HG03175 (cell line): ENCODE results near the gene FCRL5.
"Not testable (repeated sequence)": the region's sequence is repeated elsewhere in the genome, so short reads cannot be mapped to it uniquely, and the experiment has no call there.

Source experiments
- ATAC-seq: cut with Tn5 transposase; IDR thresholded peaks from one replicate; pipeline ENCODE4 v1.9.1; 2021; ENCODE audit warnings: mild to moderate bottlenecking, moderate library complexity; ENCODE audit not compliant: unreplicated experiment

The FCRL5 gene

GRCh38 chr1:157551694-157552693 is at the start of gene FCRL5:
Gene FCRL5 (minus strand): TSS chr1:157552515. CDS start chr1:157552362, 153 bp downstream.
- ATAC-seq: peak; percentile 63

- no peak for ATAC-seq
Measured at GRCh38 chr1:157600236-157600635, 47.9 kb upstream of the FCRL5 start.

GRCh38 chr1:157597959-157598667 is 45.8 kb upstream of the FCRL5 start, which contains the start of gene FCRL4:
Gene FCRL4 (minus strand): TSS chr1:157598085. CDS start chr1:157597944, 141 bp downstream.
- ATAC-seq: peak; percentile 74

GRCh38 chr1:157596384-157596783 is 44.1 kb upstream of the FCRL5 start:
- ATAC-seq: peak; percentile 43

- ATAC-seq: peak; percentile 57
Measured at GRCh38 chr1:157595356-157595755, 43.0 kb upstream of the FCRL5 start.

- no peak for ATAC-seq
Measured at GRCh38 chr1:157585984-157586383, 33.7 kb upstream of the FCRL5 start.

- ATAC-seq: no peak
Measured at GRCh38 chr1:157584503-157584902, 32.2 kb upstream of the FCRL5 start.

GRCh38 chr1:157580828-157581210 is 28.5 kb upstream of the FCRL5 start:
- ATAC-seq: no peak

GRCh38 chr1:157580179-157580827 is 28.0 kb upstream of the FCRL5 start:
- no peak for ATAC-seq

GRCh38 chr1:157577420-157577819 is 25.1 kb upstream of the FCRL5 start:
- no peak for ATAC-seq

GRCh38 chr1:157575744-157576143 is 23.4 kb upstream of the FCRL5 start:
- peak; percentile 75 for ATAC-seq

GRCh38 chr1:157574836-157575235 is 22.5 kb upstream of the FCRL5 start:
- ATAC-seq: no peak

- ATAC-seq: peak; percentile 39
Measured at GRCh38 chr1:157566484-157567300, 14.4 kb upstream of the FCRL5 start.

GRCh38 chr1:157562515-157562914 is 10.2 kb upstream of the FCRL5 start:
- ATAC-seq: peak; percentile 77

- ATAC-seq: no peak
Measured at GRCh38 chr1:157558119-157558518, 5.8 kb upstream of the FCRL5 start.

- not testable (repeated sequence) for ATAC-seq
Measured at GRCh38 chr1:157548081-157548480, 4.2 kb downstream of the FCRL5 start.

GRCh38 chr1:157542676-157543075 is 9.6 kb downstream of the FCRL5 start:
- no peak for ATAC-seq

GRCh38 chr1:157540852-157541251 is 11.5 kb downstream of the FCRL5 start:
- ATAC-seq: no peak

GRCh38 chr1:157540160-157540748 is 12.1 kb downstream of the FCRL5 start:
- no peak for ATAC-seq

- ATAC-seq: no peak
Measured at GRCh38 chr1:157539568-157539967, 12.7 kb downstream of the FCRL5 start.
